Esophagus muscularis mucosa (tissue), 4 donors: Measurements from ENCODE around the gene ZFP82. TPM values are rescaled to one million over a fixed set of nuclear protein-coding genes. Genes with fewer than 3 reads are reported as not detected.

Experiments
- DNase-seq: peaks from one replicate; pipeline ENCODE4 v3.0.0-alpha.2; 2017; ENCODE audit errors: extremely low spot score
- H3K27ac ChIP-seq, 4 donors: fragments of 200-600 bp; sonication (generic); replicated peaks in 1 of 4; 1 replicate in 3 of 4; 2 replicates in 1 of 4; pipeline ENCODE4 v1.5.1; 2016 to 2019; ENCODE audit warnings: mild to moderate bottlenecking in 1 of 4
- H3K27me3 ChIP-seq, 4 donors: fragments of 200-600 bp; sonication (generic); one replicate each; pipeline versions ENCODE4 v1.5.1 to v1.6.0; 2016 to 2019
- H3K36me3 ChIP-seq, 4 donors: fragments of 200-600 bp; sonication (generic); one replicate each; pipeline ENCODE4 v1.5.1; 2016 to 2019
- H3K4me1 ChIP-seq, 4 donors: fragments of 200-600 bp; sonication (generic); one replicate each; pipeline ENCODE4 v1.5.1; 2016 to 2019
- H3K4me3 ChIP-seq, 4 donors: fragments of 200-600 bp; sonication (generic); 1 replicate in 2 of 4; 2 replicates in 2 of 4; pipeline ENCODE4 v1.5.1; 2016 to 2019; ENCODE audit warnings: mild to moderate bottlenecking in 4 of 4, moderate library complexity in 1 of 4
- H3K9me3 ChIP-seq, 4 donors: fragments of 200-600 bp; sonication (generic); 1 replicate in 3 of 4; 2 replicates in 1 of 4; pipeline ENCODE4 v1.5.1; 2016 to 2019
- CTCF ChIP-seq, 3 experiments: fragments of 200-600 bp in 2 of 3; fragments of 450-650 bp in 1 of 3; sonication (generic) in 2 of 3; IDR thresholded peaks; one replicate each; pipeline ENCODE4 v1.5.1; 2017 to 2019; ENCODE audit warnings: antibody characterized with exemption in 3 of 3, mild to moderate bottlenecking in 2 of 3, moderate library complexity in 1 of 3
- EP300 ChIP-seq: sonication (generic); formaldehyde crosslinking; IDR thresholded peaks from one replicate; pipeline ENCODE4 v1.6.1; 2017; ENCODE audit warnings: antibody characterized with exemption
- POLR2A ChIP-seq: fragments of 450-650 bp; IDR thresholded peaks from one replicate; pipeline ENCODE4 v1.6.1; 2017; ENCODE audit warnings: antibody characterized with exemption, moderate library complexity, mild to moderate bottlenecking, low read depth
- POLR2AphosphoS5 ChIP-seq, 2 donors: sonication (generic); formaldehyde crosslinking; IDR thresholded peaks; one replicate each; pipeline ENCODE4 v1.6.1; 2017; ENCODE audit warnings: antibody characterized with exemption in 2 of 2
- WGBS: methylation state at CpG from one replicate; pipeline ENCODE4 v1.1.5; 2018; 5-methylcytosine and 5-hydroxymethylcytosine counted together
- intact Hi-C: fragments of 100-400 bp; cut with DNase I; formaldehyde crosslinking; loops from one replicate; pipeline ENCODE4 v1.15.1; 2023
- total RNA-seq, 4 donors: library from RNA; depleted of rRNA; stranded (reverse); fragments of >200 nt; gene quantifications; one replicate each; pipeline versions ENCODE4 v1.1.0 to v1.2.1, GENCODE V29; 2016

Gene ZFP82
- 1 to 10 TPM; 3.5 to 6.0 (median 5.8) TPM for total RNA-seq

DNA sequence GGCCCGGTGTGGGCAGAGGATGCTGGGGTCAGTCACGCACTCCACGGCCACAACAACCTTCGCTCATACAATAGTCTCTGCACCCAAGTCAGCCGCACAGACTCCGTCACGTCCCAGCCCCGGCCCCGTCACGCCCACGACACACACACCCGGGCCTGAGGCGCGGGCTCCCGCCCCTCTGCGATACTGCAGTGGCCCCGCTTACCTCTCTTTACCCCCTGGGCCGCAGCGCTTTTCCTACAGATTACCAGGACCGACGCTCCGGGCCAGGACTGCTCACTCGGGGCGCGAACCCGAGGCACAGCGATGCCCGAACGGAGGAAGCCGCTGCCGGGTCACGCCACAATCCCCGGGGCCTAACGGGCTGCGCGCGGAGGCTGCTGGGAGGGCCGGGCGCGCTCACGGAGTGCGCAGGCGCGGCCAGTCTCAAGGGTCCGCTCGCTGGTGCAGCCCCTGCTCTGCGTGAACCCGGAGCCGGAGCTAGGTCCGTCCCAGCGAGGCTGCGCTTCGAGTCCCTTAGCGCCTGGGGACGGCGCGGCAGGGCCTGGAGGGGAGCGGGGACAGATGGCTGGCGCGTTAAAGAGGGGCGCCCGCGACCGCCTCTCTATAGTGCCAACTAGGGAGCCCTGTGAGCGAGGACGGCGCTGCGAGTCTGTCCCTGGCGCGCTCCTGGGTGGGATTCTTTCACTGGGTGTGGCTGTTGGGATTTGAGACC lies at the start of gene ZFP82:
Gene ZFP82, minus strand, starts transcription at position 358 of the 715 bp plus-strand sequence. CDS start 8,855 bp downstream, outside the sequence.
- H3K4me1 ChIP-seq, result peaks cover 16 to 41% (median 25%) of the 10 kb centered on the region in 4 donors
- no peaks in the 10 kb centered on the region for H3K9me3 ChIP-seq
- WGBS, result under 1% methylated on average over 23 of the region's 70 CpGs
- peaks cover 0 to 5% (median 0%) of the 10 kb centered on the region in 4 donors for H3K36me3 ChIP-seq
- peaks cover 0 to 8% (median 0%) of the 10 kb centered on the region in 4 donors for H3K27me3 ChIP-seq
- H3K27ac ChIP-seq, result peak within 1 kb of the TSS; percentile 90 to 93 (median 92)
- intact Hi-C loops, result no loop called here
- peak; percentile 92 for DNase-seq
- peak within 1 kb of the TSS; percentile 77 to 88 (median 80) for H3K4me3 ChIP-seq
- no peak for TF ChIP-seq POLR2A
- peak; percentile 88 for TF ChIP-seq POLR2AphosphoS5 (IDR thresholded peaks at IDR 0.05)

DNA sequence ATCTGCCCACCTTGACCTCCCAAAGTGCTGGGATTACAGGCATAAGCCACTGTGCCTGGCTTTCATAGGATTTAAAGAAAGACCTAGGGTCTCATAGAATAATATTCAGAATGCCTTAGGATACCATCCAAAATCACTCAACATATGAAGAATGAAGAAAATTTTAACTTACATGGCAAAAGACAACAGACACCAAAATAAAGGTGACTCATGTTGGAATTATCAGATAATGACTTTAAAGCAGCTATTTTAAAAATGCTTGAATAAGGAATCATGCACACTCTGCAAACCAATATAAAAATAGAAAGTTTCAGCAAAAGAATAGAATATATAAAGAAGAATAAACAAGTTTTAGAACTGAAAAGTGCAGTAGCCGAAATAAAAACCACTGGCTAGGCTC lies 41.6 kb upstream of the ZFP82 start:
- TF ChIP-seq CTCF (IDR thresholded peaks at IDR 0.05), result no peak
- TF ChIP-seq POLR2A, result no peak
- no peak for TF ChIP-seq POLR2AphosphoS5 (IDR thresholded peaks at IDR 0.05)
- no peak for TF ChIP-seq EP300
- Histone ChIP-seq H3K4me3 (no peak overlapping the region), H3K27me3 (no peaks in the 10 kb centered on the region), H3K9me3 (peaks cover 0 to 36% (median 20%) of the 10 kb centered on the region in 4 donors), H3K27ac (no peak overlapping the region), H3K4me1 (no peaks in the 10 kb centered on the region), H3K36me3 (peaks cover 15 to 74% (median 25%) of the 10 kb centered on the region in 4 donors)
- intact Hi-C loops, result no loop called here
- no peak for DNase-seq
- WGBS, result 96% methylated on average over 1 of the region's 1 CpG

- Histone ChIP-seq H3K4me3 (no peak overlapping the region), H3K27me3 (no peaks in the 10 kb centered on the region), H3K4me1 (no peaks in the 10 kb centered on the region), H3K27ac (no peak overlapping the region), H3K36me3 (peaks cover 26 to 83% (median 39%) of the 10 kb centered on the region in 4 donors), H3K9me3 (peaks cover 0 to 61% (median 34%) of the 10 kb centered on the region in 4 donors)
- WGBS, result 100% methylated on average over 2 of the region's 2 CpGs
- no peak for DNase-seq
- intact Hi-C loops, result no loop called here
- TF ChIP-seq EP300, result no peak
- TF ChIP-seq POLR2A, result no peak
Observed at GRCh38 chr19:36456831-36457230, 38.4 kb upstream of the ZFP82 start.

- intact Hi-C loops, result no loop called here
- no peaks in the 10 kb centered on the region for H3K4me1 ChIP-seq
- no peak for DNase-seq
- 95% methylated on average over 5 of the region's 5 CpGs for WGBS
- peaks cover 48 to 78% (median 68%) of the 10 kb centered on the region in 4 donors for H3K36me3 ChIP-seq
- H3K27me3 ChIP-seq, result no peaks in the 10 kb centered on the region
- no peak overlapping the region for H3K27ac ChIP-seq
- TF ChIP-seq CTCF (IDR thresholded peaks at IDR 0.05), result no peak
- no peak for TF ChIP-seq EP300
- TF ChIP-seq POLR2A, result no peak
- no peak for TF ChIP-seq POLR2AphosphoS5 (IDR thresholded peaks at IDR 0.05)
- no peak overlapping the region for H3K4me3 ChIP-seq
- peaks cover 10 to 91% (median 85%) of the 10 kb centered on the region in 4 donors for H3K9me3 ChIP-seq
Observed at GRCh38 chr19:36449059-36449670, 30.7 kb upstream of the ZFP82 start.

- 80% methylated on average over 1 of the region's 1 CpG for WGBS
- intact Hi-C loops, result no loop called here
- DNase-seq, result no peak
- Histone ChIP-seq H3K4me3 (no peak overlapping the region), H3K4me1 (no peaks in the 10 kb centered on the region), H3K9me3 (peaks cover 8 to 79% (median 59%) of the 10 kb centered on the region in 4 donors), H3K36me3 (peaks cover 0 to 8% (median 6%) of the 10 kb centered on the region in 4 donors), H3K27me3 (no peaks in the 10 kb centered on the region), H3K27ac (no peak overlapping the region)
- TF ChIP-seq EP300 (no peak), CTCF (IDR thresholded peaks at IDR 0.05) (no peak), POLR2A (no peak), POLR2AphosphoS5 (IDR thresholded peaks at IDR 0.05) (no peak)
Observed at GRCh38 chr19:36441339-36441738, 22.9 kb upstream of the ZFP82 start.
